ENCODE results near the gene CYP4B1.
"Not testable (repeated sequence)": the region's sequence is repeated elsewhere in the genome, so short reads cannot be mapped to it uniquely, and the experiment has no call there.

Gene CYP4B1

GRCh38 chr1:46798810-46799209 lies at the start of gene CYP4B1:
TSS of gene CYP4B1 (plus strand) at chr1:46799046. CDS start at chr1:46799082, 36 bp downstream.
- DNase-seq (ENCODE audit: low read depth in 3 of 3), result no peak

GRCh38 chr1:46749404-46749803 lies 49.4 kb upstream of the CYP4B1 start:
- no peak for DNase-seq (ENCODE audit: low read depth in 3 of 3)

- no peak for DNase-seq (ENCODE audit: low read depth in 3 of 3)
Observed at GRCh38 chr1:46749921-46750404, 48.9 kb upstream of the CYP4B1 start.

- no peak for DNase-seq (ENCODE audit: low read depth in 3 of 3)
Observed at GRCh38 chr1:46753985-46754384, 44.9 kb upstream of the CYP4B1 start.

- not testable (repeated sequence) for DNase-seq (ENCODE audit: low read depth in 3 of 3)
Observed at GRCh38 chr1:46754707-46755106, 44.1 kb upstream of the CYP4B1 start.

GRCh38 chr1:46755121-46755520 lies 43.7 kb upstream of the CYP4B1 start:
- no peak for DNase-seq (ENCODE audit: low read depth in 3 of 3)

GRCh38 chr1:46757247-46757955 lies 41.4 kb upstream of the CYP4B1 start:
- no peak for DNase-seq (ENCODE audit: low read depth in 3 of 3)

GRCh38 chr1:46757956-46758528 lies 40.8 kb upstream of the CYP4B1 start:
- DNase-seq (ENCODE audit: low read depth in 3 of 3), result no peak

GRCh38 chr1:46760558-46761166 lies 38.2 kb upstream of the CYP4B1 start:
- DNase-seq (ENCODE audit: low read depth in 3 of 3), result no peak

GRCh38 chr1:46761740-46762139 lies 37.1 kb upstream of the CYP4B1 start:
- DNase-seq (ENCODE audit: low read depth in 3 of 3), result no peak

GRCh38 chr1:46764402-46764801 lies 34.4 kb upstream of the CYP4B1 start:
- no peak for DNase-seq (ENCODE audit: low read depth in 3 of 3)

GRCh38 chr1:46767649-46768282 lies 31.1 kb upstream of the CYP4B1 start:
- no peak for DNase-seq (ENCODE audit: low read depth in 3 of 3)

GRCh38 chr1:46768445-46768844 lies 30.4 kb upstream of the CYP4B1 start:
- no peak for DNase-seq (ENCODE audit: low read depth in 3 of 3)

- no peak for DNase-seq (ENCODE audit: low read depth in 3 of 3)
Observed at GRCh38 chr1:46769028-46769740, 29.7 kb upstream of the CYP4B1 start.

GRCh38 chr1:46770541-46770940 lies 28.3 kb upstream of the CYP4B1 start:
- DNase-seq (ENCODE audit: low read depth in 3 of 3), result no peak

GRCh38 chr1:46772571-46772970 lies 26.3 kb upstream of the CYP4B1 start:
- DNase-seq (ENCODE audit: low read depth in 3 of 3), result no peak

- DNase-seq (ENCODE audit: low read depth in 3 of 3), result no peak
Observed at GRCh38 chr1:46774297-46774696, 24.5 kb upstream of the CYP4B1 start.

GRCh38 chr1:46778456-46778855 lies 20.4 kb upstream of the CYP4B1 start:
- not testable (repeated sequence) for DNase-seq (ENCODE audit: low read depth in 3 of 3)

GRCh38 chr1:46784666-46785065 lies 14.2 kb upstream of the CYP4B1 start:
- no peak for DNase-seq (ENCODE audit: low read depth in 3 of 3)

- DNase-seq (ENCODE audit: low read depth in 3 of 3), result not testable (repeated sequence)
Observed at GRCh38 chr1:46788634-46789033, 10.2 kb upstream of the CYP4B1 start.

GRCh38 chr1:46790446-46791101 lies 8.3 kb upstream of the CYP4B1 start:
- no peak for DNase-seq (ENCODE audit: low read depth in 3 of 3)

Data from stimulated activated CD4-positive, alpha-beta T cell treated with anti-CD3 and anti-CD28 coated beads, TNF-alpha, amount 100 ng/mL, for 4 hours (primary cell).